GM12801 (cell line): Measurements from ENCODE around the gene LCLAT1.

Experiments
- CTCF ChIP-seq: IDR thresholded peaks from one replicate; pipeline ENCODE4 v1.5.1; 2011; ENCODE audit warnings: control low read depth; ENCODE audit not compliant: insufficient read length; ENCODE audit errors: extremely low read depth

The LCLAT1 gene

GRCh38 chr2:30652271-30652915, 205.3 kb downstream of the LCLAT1 start:
- no peak for TF ChIP-seq CTCF

GRCh38 chr2:30653847-30654246, 206.8 kb downstream of the LCLAT1 start:
- no peak for TF ChIP-seq CTCF

GRCh38 chr2:30654404-30654803, 207.4 kb downstream of the LCLAT1 start:
- TF ChIP-seq CTCF: no peak

GRCh38 chr2:30655211-30655610, 208.2 kb downstream of the LCLAT1 start:
- no peak for TF ChIP-seq CTCF

- no peak for TF ChIP-seq CTCF
Observed at GRCh38 chr2:30655660-30656059, 208.6 kb downstream of the LCLAT1 start.

GRCh38 chr2:30656079-30656478, 209.0 kb downstream of the LCLAT1 start:
- TF ChIP-seq CTCF: no peak

- no peak for TF ChIP-seq CTCF
Observed at GRCh38 chr2:30661173-30662107, 214.4 kb downstream of the LCLAT1 start.
